Psoas muscle (tissue), 8 donors: ENCODE results near the gene TRAPPC1. TPM values are rescaled to one million over a fixed set of nuclear protein-coding genes. Genes with fewer than 3 reads are reported as not detected.

ENCODE experiments used
- ATAC-seq, 4 donors: fragments of 200-7000 bp; cut with Tn5 transposase; one replicate each; pipeline ENCODE4 v1.9.1; 2020; ENCODE audit warnings: moderate library complexity in 3 of 4, mild to moderate bottlenecking in 2 of 4
- DNase-seq, 2 donors: peaks; one replicate each; pipeline ENCODE4 v3.0.0-alpha.2; 2020
- H3K27ac ChIP-seq: fragments of 200-600 bp; one replicate; pipeline ENCODE4 v1.8.0; 2022
- H3K27me3 ChIP-seq, 3 donors: fragments of 200-600 bp in 1 of 3; one replicate each; pipeline versions ENCODE4 v1.6.1 to v1.8.0; 2013 to 2022; ENCODE audit warnings: low read length in 2 of 3, mild to moderate bottlenecking in 2 of 3, moderate library complexity in 1 of 3; ENCODE audit not compliant: insufficient read depth in 3 of 3
- H3K36me3 ChIP-seq, 2 donors: fragments of 200-600 bp in 1 of 2; one replicate each; pipeline versions ENCODE4 v1.6.1 to v1.8.0; 2013 to 2022; ENCODE audit warnings: low read depth in 1 of 2, mild to moderate bottlenecking in 1 of 2, moderate library complexity in 1 of 2; ENCODE audit not compliant: insufficient read depth in 1 of 2
- H3K4me1 ChIP-seq: fragments of 200-600 bp; one replicate; pipeline ENCODE4 v1.8.0; 2022
- H3K4me3 ChIP-seq: fragments of 200-600 bp; one replicate; pipeline ENCODE4 v1.8.0; 2022; ENCODE audit warnings: mild to moderate bottlenecking
- H3K9me3 ChIP-seq: fragments of 200-600 bp; one replicate; pipeline ENCODE4 v1.8.0; 2022
- CTCF ChIP-seq: fragments of 200-600 bp; IDR thresholded peaks from one replicate; pipeline ENCODE4 v1.8.0; 2022; ENCODE audit warnings: antibody characterized with exemption
- WGBS, 3 donors: extraction: QIAGEN DNeasy Blood & Tissue Kit; methylation state at CpG; one replicate each; pipeline versions ENCODE4 v1.1.6 to v1.1.7; 2013; 5-methylcytosine and 5-hydroxymethylcytosine counted together
- intact Hi-C, 2 donors: fragments of 100-400 bp; cut with DNase I; formaldehyde crosslinking; loops; one replicate each; pipeline versions ENCODE4 v1.11.0 to v1.14.2; 2022
- polyA plus RNA-seq, 3 donors: library from polyadenylated mRNA; stranded (reverse); fragments of 200-250 nt; gene quantifications; one replicate each; pipeline ENCODE4 v1.2.3, GENCODE V29; 2013
- total RNA-seq, 4 donors: library from RNA; stranded (reverse); fragmentation: NEBNext Ultra II Directional in 2 of 4; extraction: Animal tissue kit (Norgen Biotek cat#: 25700) in 2 of 4; gene quantifications; one replicate each; pipeline versions ENCODE4 v1.2.1 to v1.2.4, GENCODE V29; 2021 to 2023
- donor health status: healthy with polysubstance abuse.
- donor health status: DM: no; HTN: no; CAD: no; lungs with moderate emphysema.
- donor health status: Bipolar disorder and iron deficiency.
- donor health status: healthy.
- donor health status: DM: yes; HTN: yes; CAD: no.
- donor health status: DM: no; HTN: no; CAD: no.
- donor health status: DM: no; HTN: no; CAD: no.
- donor health status: DM: yes; HTN: yes; CAD: no.

The TRAPPC1 gene
- total and polyA plus RNA-seq, 7 donors, result 47.7 to 84.9 (median 76.1) TPM

DNA sequence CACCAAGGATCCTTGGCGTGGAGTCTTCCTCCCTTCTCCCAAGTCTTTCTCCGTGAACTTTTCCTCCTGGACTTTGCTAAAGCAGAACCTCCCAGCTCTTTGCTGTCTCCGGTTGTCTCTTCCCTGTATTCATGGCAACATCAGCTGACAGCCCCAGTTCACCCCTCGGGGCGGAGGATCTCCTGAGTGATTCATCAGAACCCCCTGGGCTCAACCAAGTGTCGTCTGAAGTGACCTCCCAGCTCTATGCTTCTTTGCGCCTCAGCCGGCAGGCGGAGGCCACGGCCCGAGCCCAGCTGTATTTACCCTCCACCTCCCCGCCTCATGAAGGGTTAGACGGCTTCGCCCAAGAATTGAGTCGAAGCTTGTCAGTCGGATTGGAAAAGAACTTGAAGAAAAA is 1.2 kb upstream of the TRAPPC1 start:
- H3K4me3 ChIP-seq, result peak overlapping the region; percentile 72
- H3K36me3 ChIP-seq, result peaks cover 0 to 34% of the 10 kb centered on the region in 2 donors
- H3K27ac ChIP-seq, result no peak overlapping the region
- DNase-seq (peak in 1 of 2 donors; percentile 31), ATAC-seq (no peak)
- H3K27me3 ChIP-seq, result no peaks in the 10 kb centered on the region
- intact Hi-C loops, result no loop called here
- H3K9me3 ChIP-seq, result no peaks in the 10 kb centered on the region
- 12 to 16% (median 14%) methylated on average over 16 of the region's 16 CpGs for WGBS, 3 donors
- H3K4me1 ChIP-seq, result peaks cover 15% of the 10 kb centered on the region
- no peak for TF ChIP-seq CTCF

DNA sequence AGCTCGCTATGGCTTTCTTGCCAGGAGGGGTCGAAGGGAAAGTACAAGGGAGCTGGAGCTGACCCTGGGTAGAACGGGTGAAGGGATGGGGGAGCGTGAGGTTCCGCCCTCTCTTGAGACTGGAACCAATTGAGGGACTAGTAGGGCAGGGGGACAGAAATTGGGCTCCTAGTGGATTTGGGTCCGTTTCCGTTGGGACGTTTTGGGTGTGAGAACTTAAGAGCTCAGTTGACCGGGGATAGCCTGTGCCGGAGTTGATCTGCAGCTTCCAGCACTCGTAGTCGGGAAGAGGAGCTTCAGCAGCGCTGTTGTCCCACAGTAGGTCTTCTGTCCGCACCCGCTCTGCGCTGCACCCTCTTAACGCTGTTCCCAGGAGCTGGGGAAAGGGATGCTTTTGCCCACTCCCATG is 741 bp upstream of the TRAPPC1 start:
- H3K27ac ChIP-seq, result peak overlapping the region; percentile 79
- intact Hi-C loops, result no loop called here
- WGBS, 3 donors, result 0 to 1% (median 0%) methylated on average over 17 of the region's 17 CpGs
- no peaks in the 10 kb centered on the region for H3K27me3 ChIP-seq
- H3K9me3 ChIP-seq, result no peaks in the 10 kb centered on the region
- DNase-seq (peak in 1 of 2 donors; percentile 19), ATAC-seq (peak; percentile 15 to 48 (median 28))
- peaks cover 0 to 31% of the 10 kb centered on the region in 2 donors for H3K36me3 ChIP-seq
- peak overlapping the region; percentile 72 for H3K4me3 ChIP-seq
- peaks cover 15% of the 10 kb centered on the region for H3K4me1 ChIP-seq
- no peak for TF ChIP-seq CTCF

- TF ChIP-seq CTCF, result no peak
- ATAC-seq (no peak), DNase-seq (no peak)
- H3K9me3 ChIP-seq, result no peaks in the 10 kb centered on the region
- H3K36me3 ChIP-seq, result peaks cover 0 to 16% of the 10 kb centered on the region in 2 donors
- 40 to 46% (median 45%) methylated on average over 20 of the region's 20 CpGs for WGBS, 3 donors
- H3K27ac ChIP-seq, result peak overlapping the region; percentile 79
- H3K27me3 ChIP-seq, result no peaks in the 10 kb centered on the region
- intact Hi-C loops, result no loop called here
- H3K4me3 ChIP-seq, result peak overlapping the region; percentile 72
- H3K4me1 ChIP-seq, result peaks cover 15% of the 10 kb centered on the region
Observed at GRCh38 chr17:7930841-7931631, 710 bp downstream of the TRAPPC1 start.

- Histone ChIP-seq H3K27me3 (no peaks in the 10 kb centered on the region), H3K9me3 (no peaks in the 10 kb centered on the region), H3K4me3 (peak within 1 kb of the TSS; percentile 72), H3K4me1 (peaks cover 15% of the 10 kb centered on the region), H3K27ac (no peak within 1 kb of the TSS), H3K36me3 (no peaks in the 10 kb centered on the region)
- WGBS, 3 donors, result 38 to 42% (median 38%) methylated on average over 48 to 67 of the region's 67 CpGs
- TF ChIP-seq CTCF, result no peak
- DNase-seq (no peak), ATAC-seq (no peak)
- intact Hi-C loops, result no loop called here
Observed at GRCh38 chr17:7929158-7930023, 2.4 kb downstream of the TRAPPC1 start, which contains the start of gene KCNAB3. Gene KCNAB3, minus strand, starts transcription at chr17:7929856. Its CDS starts 421 bp downstream, at chr17:7929435.
